Activated gamma-delta T cell treated with Interleukin-2 at 50 U/mL for 16 hours (primary cell): ENCODE measurements around the gene GCH1.

ENCODE experiments used
- DNase-seq: peaks from one replicate; pipeline ENCODE4 v3.0.0-alpha.2; 2020

The GCH1 gene

GRCh38 chr14:54864526-54864925 is 38.1 kb downstream of the GCH1 start:
- no peak for DNase-seq

- DNase-seq, result no peak
Measured at GRCh38 chr14:54857830-54858269, 44.8 kb downstream of the GCH1 start.

- DNase-seq, result no peak
Measured at GRCh38 chr14:54856152-54856551, 46.5 kb downstream of the GCH1 start.

- no peak for DNase-seq
Measured at GRCh38 chr14:54854181-54854580, 48.4 kb downstream of the GCH1 start.

GRCh38 chr14:54853339-54853738 is 49.3 kb downstream of the GCH1 start:
- DNase-seq, result no peak

- DNase-seq, result no peak
Measured at GRCh38 chr14:54852215-54852614, 50.4 kb downstream of the GCH1 start.

- DNase-seq, result no peak
Measured at GRCh38 chr14:54848910-54849309, 53.7 kb downstream of the GCH1 start.

GRCh38 chr14:54845641-54846040 is 57.0 kb downstream of the GCH1 start:
- no peak for DNase-seq

- DNase-seq, result no peak
Measured at GRCh38 chr14:54844479-54844878, 58.1 kb downstream of the GCH1 start.

- no peak for DNase-seq
Measured at GRCh38 chr14:54840798-54841197, 61.8 kb downstream of the GCH1 start.

GRCh38 chr14:54840336-54840735 is 62.3 kb downstream of the GCH1 start:
- DNase-seq, result no peak

- no peak for DNase-seq
Measured at GRCh38 chr14:54839701-54840119, 62.9 kb downstream of the GCH1 start.

GRCh38 chr14:54838931-54839512 is 63.6 kb downstream of the GCH1 start:
- DNase-seq, result no peak

- DNase-seq, result no peak
Measured at GRCh38 chr14:54837508-54838149, 65.0 kb downstream of the GCH1 start.

GRCh38 chr14:54836231-54836630 is 66.4 kb downstream of the GCH1 start:
- no peak for DNase-seq

GRCh38 chr14:54834727-54835126 is 67.9 kb downstream of the GCH1 start:
- DNase-seq, result no peak

- DNase-seq, result no peak
Measured at GRCh38 chr14:54834081-54834480, 68.5 kb downstream of the GCH1 start.

- no peak for DNase-seq
Measured at GRCh38 chr14:54830650-54831049, 72.0 kb downstream of the GCH1 start.

- DNase-seq, result no peak
Measured at GRCh38 chr14:54829486-54830224, 73.0 kb downstream of the GCH1 start.

- DNase-seq, result no peak
Measured at GRCh38 chr14:54828037-54828436, 74.6 kb downstream of the GCH1 start.

- no peak for DNase-seq
Measured at GRCh38 chr14:54823757-54824549, 78.7 kb downstream of the GCH1 start.

- DNase-seq, result no peak
Measured at GRCh38 chr14:54822685-54823084, 79.9 kb downstream of the GCH1 start.
